GM19351 (cell line): Measurements from ENCODE around the gene ATP11A.

Source experiments
- ATAC-seq: cut with Tn5 transposase; IDR thresholded peaks from one replicate; pipeline ENCODE4 v1.9.1; 2021; ENCODE audit warnings: mild to moderate bottlenecking, moderate library complexity; ENCODE audit not compliant: unreplicated experiment

ATP11A gene

DNA sequence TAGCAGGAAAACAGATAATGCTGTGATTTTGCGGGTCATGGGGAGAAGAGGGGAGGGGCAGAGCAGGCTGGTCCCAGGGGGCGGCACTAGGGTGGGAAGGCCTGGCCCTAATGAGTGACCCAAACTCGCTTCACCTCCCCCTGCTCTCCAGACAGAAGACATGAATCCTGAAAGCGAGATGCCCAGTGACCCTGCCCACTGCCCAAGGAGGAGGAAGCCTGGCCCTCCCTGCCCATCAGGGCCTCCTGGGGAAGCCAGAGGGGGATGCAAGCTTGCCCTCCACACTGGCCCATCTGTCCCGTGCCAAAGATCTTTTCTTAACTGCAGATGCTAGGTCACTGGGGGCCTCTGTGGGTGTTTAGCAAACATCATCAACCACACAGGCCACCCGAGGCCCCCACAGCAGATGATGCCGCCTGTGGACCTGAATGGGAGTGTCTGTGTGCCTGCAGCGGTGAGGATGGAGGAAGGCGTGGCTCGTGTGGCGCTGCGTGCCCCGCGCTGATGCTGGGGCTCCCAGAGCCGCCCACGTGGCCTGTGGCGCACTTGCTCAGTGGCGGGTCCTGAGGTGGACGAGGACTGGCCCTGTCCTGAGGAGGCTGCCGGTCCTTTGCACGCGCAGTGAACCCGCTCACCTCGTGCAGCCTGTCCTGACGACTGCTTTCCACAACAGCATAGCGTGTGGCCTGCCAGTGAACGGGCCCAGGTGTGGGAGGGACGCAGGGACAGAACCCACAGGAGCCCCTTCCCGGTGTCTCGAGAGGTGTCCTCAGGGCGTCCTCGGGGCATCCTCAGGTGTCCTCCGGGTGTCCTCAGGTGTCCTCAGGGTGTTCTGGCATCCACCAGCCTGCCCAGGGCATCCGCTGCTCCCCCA is 198.6 kb downstream of the ATP11A start:
- ATAC-seq: no peak

DNA sequence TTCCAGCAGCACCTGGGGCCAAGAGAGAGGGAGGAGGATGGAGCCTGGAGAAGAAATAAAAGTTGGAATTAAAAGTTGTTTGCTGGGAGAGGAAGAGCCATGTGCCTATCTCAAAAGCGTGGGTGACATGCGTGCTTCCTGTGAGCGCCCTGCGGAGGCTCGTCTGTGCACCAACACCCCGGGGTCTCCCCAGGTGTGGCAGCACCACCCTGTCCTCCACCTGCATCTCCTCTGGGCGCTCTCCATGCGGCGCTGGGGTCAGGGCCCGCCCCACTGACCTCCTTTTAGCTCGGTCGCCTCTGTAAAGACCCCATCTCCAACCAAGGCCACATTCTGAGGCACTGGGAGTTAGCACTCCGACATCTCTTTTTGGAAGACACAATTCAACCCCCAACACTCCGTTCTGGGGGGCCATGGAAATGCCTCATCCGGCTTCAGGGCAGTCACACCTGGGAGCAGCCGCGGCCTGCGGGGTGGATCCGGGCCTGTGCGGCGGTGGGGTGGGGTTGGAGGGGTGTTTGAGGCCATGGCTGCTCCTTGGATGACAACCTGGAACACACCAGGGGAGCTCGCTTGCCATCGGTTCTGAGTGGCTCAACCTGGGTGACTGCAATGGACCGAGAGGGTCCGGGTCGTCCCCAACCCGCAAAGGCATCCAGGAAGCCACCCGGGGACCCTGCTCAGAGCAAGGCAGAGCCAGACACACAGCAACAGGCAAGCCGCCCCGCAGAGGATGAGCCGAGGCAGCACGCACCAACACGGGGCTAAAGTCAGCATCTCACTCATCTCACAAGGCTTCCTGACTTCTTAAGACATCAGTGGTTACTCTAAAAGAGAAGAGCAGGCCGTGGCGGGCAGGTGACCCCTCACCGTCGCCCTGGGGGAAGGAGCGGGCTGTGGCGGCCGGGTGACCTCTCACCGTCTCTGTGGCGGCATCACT is 199.8 kb downstream of the ATP11A start:
- ATAC-seq: no peak

DNA sequence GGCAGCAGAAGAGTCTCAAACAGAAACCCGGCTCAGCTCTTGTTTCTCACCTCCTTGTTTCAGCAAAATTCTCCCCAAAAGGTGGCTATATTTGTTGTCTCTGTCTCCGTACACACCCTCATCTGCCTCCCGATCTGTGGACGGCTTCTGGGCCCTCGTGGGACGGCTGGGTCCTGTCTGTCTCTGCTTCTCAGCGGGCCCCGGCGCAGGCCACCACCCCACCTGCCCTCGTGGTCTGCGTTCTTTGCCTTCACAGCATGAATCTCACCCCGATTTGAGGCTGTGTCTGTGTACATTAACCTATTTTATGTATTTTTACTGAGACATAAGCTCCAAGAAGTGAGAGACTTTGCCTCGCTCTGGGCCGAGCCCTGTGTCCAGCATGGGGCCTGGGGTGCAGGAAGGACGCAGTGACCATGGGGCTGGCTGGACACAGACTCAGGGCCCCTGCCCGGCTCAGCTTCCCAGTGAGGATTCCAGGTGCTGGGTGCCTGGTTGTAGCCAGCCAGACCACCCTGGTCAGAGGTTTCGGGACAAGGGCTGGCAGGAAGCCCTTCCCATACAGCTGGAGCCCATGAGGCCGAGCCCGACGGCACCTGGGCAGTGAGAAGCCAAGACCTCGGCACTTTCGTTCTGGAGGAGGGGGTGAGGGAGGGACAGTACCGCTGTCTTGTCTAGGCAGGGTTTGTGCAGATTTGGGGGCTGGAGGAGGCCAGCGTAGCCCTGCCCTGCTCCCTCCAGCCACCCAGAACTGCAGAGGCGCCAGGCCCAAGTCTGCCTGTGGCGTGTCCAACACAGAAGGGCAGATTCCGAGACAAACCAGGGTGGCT is 200.7 kb downstream of the ATP11A start:
- ATAC-seq: no peak

DNA sequence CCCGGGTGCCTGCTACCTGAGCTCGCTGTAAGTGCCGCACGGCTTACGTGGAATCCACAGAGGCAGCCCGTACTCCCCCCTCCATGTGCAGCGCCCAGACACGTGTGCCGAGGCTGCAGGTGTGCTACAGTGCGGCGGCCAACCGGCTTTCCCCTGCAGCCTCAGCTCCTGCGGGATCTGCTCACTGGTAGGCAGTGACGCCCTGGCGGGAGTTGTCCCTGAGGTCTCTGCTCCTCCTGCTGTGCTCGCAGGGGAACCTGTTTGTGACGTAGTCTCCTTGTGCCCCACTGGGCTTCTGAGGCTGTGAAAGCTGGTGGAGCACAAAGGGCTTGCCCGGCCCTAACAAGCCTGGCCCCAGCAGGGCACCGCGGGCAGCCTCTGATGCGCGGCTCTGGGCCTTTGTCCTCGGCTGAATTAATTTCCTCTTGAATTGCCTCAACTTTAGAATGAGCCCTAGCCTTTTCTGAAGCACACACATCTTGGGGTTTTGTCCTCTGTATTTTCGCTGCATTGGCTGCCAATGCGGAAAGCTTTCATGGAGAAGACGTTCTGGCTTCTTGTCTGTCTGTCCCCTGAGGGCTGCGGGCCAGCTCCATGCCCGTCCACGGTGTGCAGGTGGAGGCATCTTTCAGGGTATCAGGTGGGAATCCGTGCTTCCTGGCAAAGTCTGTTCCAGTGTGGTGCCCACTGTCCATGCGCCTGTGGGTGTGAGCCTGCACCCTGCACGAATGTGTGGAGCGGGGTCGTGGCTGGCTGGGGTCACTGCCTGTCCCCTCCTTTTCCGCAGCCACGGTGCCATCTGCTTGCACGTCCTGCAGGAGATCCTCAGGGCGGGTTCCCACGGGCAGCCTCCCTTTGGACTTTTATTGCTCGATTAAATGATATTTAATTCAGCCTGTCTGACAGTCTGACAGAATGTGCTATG is 201.9 kb downstream of the ATP11A start:
- no peak for ATAC-seq

DNA sequence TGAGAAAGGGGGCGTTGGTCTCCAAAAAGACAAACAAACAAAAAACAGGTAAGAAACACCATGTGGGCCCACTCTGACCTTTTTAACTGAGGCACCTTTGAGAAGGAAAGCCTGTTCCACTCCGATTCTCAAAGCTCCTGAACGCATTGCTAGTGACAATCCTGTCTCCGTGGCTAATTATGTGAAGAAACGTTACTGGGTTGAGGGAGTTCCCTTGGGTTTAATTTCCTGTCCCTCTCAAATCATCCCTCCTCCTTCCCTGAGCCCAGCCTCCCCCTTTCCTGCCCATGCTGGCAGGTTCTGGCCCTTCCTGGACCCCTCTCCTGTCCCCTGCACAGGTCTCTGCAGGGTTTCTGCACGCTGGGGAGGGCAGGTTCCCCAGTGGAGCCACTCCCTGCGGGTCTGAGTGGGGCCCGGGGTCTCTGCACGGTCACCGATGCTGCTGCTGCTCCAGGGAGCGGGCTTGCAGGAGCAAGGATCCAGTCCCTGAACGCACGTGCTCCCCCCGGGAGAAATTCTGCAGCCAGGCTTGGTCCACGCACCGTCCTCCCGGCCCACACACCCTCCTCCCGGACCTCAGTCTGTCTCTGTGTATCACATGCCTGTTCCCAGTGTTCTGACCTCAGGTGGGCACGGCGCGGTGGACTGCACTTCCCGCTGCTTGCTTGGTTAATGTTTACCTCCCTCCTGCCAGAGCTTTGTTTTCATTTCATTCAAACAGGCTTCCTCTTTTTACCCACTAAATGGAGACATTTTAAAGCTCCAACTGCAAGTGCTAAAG is 202.8 kb downstream of the ATP11A start:
- no peak for ATAC-seq

DNA sequence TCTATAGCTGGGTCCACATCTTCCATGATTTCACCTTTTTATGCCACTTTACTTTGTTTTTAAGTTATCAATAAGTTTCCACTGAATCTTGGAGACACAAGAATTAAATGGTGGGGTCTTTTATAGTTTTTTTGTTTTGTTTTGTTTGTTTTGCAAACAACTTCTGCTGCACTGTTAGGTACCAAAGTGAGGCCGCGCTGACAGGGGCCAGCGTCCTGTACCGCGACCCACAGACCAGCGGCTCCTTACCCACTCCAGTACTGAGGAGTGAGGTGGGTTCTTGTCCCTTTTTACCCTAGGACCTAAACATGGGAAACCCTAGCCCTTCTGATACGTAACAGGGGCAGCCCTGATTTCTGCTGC is 203.3 kb downstream of the ATP11A start:
- ATAC-seq: no peak

DNA sequence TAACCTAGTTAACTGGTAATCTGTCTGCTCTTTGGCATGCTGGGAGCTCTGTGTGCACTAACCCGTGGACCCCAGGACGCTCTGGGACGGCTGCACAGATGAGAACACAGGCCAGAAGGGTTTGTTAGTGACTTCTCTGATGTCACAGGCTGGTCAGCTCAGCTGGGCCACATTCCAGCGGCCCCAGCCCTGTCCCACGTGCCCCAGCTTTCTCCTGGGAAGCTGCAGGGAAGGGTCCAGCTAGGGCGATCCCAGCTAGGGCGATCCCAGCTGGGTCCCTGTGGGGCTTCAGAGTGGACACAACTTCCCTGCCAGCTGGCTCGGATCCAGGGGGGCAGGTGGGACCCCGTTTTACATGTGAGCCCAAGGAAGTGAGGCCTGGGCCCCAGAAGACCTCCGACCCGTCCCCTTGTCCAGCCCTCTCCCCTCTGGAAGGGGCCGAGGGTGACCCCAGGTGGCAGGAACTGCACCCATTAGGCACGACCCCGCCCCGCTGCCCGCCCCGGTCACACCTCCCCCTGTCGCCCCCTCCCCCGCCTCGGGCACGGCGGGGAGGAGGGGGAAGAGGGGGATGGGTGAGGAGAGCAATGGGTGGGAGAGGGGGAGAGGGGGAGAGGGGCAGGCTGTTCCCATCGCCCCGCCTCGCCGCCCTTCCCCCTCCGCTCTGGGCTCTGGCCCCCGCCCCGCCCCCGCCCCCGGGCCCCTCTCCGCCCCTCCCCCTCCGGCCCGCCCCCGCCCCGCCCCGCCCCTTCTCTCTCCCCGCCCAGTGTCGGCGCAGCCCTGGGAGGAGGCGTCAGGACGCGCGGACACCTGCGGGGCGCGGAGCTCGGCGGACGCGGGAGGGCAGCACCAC is 204.0 kb downstream of the ATP11A start:
- peak; percentile 53 for ATAC-seq

DNA sequence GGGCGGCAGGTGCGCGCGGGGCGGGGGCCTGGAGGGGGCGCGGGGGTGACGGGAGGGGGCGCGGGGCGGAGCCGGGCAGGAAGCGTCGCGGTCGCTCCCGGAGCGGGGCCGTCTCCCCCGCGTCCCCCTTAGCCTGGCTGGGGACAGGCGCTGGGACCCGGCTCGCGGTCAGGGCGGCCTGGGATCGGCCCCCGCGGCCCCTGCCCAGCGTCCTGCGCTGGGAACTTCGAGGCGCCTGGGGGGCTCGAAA is 204.5 kb downstream of the ATP11A start:
- ATAC-seq: no peak

DNA sequence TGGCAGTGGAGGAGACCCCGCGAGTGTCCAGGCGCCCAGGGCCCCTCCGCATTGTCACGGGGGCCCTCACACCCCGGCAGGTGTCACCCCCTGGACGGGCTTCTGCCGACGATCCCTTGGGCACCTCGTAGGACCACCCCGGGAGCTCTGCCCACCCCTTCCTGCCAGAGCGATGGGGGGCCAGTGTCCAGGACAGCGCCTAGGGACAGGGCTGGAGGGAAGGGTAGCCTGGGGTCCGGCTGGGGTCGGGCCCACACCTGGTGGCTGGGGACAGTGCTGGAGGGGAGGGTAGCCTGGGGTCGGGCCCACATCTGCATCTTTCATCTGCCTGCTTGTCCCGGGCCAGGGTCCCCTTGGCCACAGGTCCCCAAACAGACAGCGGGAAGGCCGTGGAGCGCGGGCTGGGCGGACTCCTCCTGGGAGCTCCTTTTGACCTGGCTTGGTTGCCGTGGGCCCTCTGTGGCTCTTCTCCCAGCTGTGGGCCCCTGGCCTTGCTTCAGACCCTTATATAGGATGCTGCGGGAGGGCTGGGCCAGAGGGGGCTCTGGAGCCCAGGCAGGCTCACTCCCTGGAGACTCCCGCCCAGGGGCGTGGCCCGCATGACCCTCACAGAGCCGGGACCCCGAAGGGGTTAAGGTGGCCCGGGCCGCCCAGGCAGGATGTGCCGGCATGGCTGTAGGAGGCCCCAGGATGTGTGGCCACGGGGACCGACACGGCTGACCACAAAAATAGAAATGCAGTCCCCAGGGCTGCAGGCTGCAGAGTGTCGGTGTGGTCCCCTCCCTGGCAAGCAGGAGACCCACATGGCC is 205.0 kb downstream of the ATP11A start:
- ATAC-seq: no peak

DNA sequence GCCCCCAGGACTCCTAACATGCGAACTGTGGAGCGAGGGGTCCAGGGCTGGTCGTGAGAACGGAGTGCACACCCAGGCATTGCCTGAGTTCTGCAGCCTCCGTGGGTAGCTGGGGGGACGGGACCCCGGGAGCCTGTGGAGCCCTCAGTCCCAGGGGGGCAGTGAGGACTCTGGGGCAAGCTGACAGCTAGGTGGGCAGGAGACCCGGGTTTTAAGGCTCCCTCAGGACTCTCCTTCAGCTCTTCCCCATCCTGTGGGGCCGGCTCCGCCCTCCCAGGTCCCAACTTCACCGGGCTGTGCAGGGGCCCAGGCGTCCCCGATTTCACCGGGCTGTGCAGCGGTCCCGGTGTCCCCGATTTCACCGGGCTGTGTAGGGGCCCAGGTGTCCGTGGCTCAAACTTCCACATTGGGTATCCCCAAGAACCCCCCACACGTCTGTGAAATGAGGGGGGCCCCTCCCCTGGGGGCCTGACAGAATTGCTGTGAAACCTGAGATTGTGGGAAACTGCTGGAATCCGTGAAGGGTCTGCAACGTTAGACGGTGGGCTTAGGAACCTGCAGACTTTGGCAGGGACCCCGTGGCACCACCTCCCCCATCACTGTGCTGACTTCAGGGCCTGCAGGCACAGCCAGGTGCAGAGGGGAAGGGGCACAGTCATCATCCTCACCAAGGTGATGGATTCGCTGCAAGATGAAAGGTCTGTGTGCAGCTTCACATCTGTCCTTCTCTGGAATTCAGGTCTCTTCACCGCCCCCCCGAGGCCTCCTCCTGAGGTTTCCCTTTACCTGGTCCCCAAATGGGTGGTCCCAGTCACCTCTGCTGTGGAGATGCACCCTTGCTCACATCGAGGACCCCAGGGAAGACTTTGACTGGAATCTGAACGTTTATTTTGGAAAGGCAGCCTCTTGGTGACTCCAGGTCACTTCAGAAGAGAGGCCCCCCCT is 206.0 kb downstream of the ATP11A start:
- no peak for ATAC-seq

DNA sequence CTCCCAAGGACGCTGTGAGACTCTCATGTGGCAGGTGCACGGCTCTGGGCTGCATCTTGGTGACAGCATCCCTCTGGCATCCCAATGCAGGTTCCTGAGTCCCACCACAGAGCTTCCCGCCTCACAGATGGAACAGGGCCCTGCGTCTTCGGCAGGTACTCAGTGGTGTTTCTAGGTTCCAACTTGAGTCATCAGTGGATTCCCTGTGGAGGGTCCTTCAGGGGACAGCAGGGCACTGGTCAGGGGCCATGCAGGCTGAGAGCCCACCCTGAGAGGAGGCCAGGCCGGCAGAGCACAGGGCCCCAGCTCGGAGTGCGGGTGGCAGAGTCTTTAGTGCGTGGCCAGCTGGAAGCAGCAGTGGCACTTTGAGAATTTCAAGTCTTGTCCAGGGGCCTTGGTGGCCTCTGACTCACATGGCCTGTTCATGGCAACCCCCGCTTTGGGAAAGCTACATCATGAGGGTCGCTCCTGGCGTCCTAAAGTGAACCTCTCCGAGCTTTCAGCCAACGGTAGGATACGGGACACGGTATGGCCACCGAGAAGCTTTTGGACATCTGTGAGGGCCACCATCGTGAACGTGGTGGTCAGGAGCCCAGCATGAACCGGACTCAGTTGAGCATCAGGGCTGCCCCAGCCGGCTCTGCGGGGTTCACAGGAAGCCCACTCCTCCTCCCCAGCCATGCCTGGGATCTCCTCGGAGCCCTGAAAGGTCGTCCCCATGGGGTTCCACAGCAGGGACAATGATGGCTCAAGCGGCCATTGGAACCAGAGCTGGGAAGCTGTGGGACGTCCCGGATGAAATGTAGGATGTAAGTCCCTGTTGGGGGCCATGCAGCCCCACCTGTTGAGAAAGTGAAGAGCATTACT is 207.1 kb downstream of the ATP11A start:
- no peak for ATAC-seq

DNA sequence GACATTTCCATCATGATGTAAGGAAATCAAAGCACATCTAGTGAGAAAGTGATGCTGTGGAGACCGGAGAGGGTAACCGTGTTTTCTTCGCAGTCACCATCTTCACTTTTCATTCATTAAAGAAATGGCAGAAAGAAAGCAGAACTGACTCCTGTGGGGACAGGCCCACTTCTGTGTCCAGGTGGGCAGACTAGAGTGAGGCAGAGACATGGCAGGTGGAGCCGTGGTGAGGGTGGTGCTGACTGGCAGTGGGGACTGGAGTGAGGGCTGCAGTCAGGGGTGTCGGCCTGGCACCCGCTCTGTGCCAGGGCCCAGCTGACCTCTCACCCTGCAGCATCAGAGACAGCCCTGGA is 207.7 kb downstream of the ATP11A start:
- no peak for ATAC-seq

DNA sequence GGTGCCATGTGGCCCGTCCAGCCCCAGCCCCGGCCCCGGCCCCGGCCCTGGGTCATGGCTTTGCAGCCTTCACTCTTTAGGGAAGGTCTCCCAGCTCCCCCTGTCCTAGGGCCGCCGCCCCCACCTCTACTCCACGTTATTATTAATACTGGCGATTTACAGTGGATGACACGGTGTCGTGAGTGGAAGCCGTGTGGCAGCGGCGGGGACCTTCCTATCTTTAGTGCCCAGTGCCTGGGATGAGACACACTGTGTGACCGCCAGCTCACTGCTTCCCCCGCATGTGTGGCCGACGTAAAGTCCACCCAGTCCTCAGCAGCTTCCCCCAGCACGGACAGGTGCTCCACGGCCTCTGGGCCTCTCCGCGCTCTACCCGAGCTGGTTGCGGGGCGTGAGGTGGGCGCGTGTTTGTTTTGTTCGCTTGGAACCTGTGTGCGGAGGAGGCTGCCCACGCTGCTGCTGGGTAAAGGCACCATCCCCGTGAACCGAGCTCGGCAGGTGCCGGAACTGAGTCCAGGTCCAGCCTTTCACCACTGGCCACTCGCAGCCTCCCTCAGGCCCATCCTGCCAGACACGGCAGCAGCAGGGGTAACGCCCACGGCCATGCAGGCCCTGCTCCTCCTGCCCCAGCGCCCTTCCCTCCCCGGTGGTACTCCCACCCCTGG is 208.2 kb downstream of the ATP11A start:
- ATAC-seq: no peak

DNA sequence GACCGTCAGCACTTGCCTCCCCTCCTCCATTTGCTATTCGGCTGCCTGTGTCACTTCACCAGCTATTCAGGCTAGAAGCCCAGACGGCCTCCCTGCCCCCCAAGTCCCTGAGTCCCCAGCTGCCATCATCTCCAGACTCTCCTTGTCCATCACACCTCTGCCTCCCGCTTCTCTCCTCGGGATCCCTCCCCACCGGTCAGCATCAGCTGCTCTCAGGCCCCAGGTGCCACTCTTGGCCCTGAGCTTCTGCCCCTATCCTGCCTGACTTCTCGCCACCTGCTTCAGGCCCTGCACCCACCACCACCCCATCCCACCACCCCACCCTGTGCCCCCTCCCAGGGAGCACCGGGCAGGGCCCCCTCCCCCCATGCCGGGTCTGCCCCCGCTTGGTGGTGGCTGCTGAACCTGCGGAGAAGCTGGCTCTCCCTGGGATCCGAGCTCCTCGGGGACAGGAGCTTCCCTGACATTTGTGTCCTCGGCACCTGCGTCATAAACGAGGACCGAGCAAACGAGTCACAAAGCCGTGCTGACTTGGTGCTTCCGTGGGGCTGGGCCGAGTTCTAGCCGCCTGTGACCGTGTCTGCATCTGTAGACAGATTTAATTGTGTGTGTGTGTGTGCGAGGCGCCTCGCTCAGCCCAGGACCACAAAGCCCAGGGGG is 208.9 kb downstream of the ATP11A start:
- no peak for ATAC-seq
